ENCODE results near the gene GOT1. TPM values are rescaled to one million over a fixed set of nuclear protein-coding genes. Genes with fewer than 3 reads are reported as not detected.

The GOT1 gene
- total RNA-seq, 1 donor from 2014 or later, result 17.4 TPM

GRCh38 chr10:99389729-99390480 is 40.5 kb downstream of the GOT1 start:
- no peak for DNase-seq (ENCODE audit: extremely low spot score in 2 of 2)
- Histone ChIP-seq H3K9me3 (no peaks in the 10 kb centered on the region), H3K36me3 (no peaks in the 10 kb centered on the region), H3K4me1 (no peaks in the 10 kb centered on the region), H3K27me3 (no peaks in the 10 kb centered on the region), H3K27ac (no peak overlapping the region), H3K4me3 (no peak overlapping the region)
- TF ChIP-seq POLR2A (IDR thresholded peaks at IDR 0.05) (no peak), CTCF (IDR thresholded peaks at IDR 0.05) (no peak), POLR2AphosphoS5 (IDR thresholded peaks at IDR 0.05; ENCODE audit: insufficient read depth in 1 of 2, low read depth in 1 of 2) (no peak)
- intact Hi-C loops (cut with DNase I), result loop anchor here (5.0 kb wide), 1 partner anchor 222 kb away; no protein-coding TSS in a partner anchor

- TF ChIP-seq POLR2A (IDR thresholded peaks at IDR 0.05) (no peak), CTCF (IDR thresholded peaks at IDR 0.05) (no peak), POLR2AphosphoS5 (IDR thresholded peaks at IDR 0.05; ENCODE audit: insufficient read depth in 1 of 2, low read depth in 1 of 2) (no peak)
- no peak for DNase-seq (ENCODE audit: extremely low spot score in 2 of 2)
- Histone ChIP-seq H3K4me1 (no peaks in the 10 kb centered on the region), H3K27me3 (no peaks in the 10 kb centered on the region), H3K36me3 (no peaks in the 10 kb centered on the region), H3K27ac (no peak overlapping the region), H3K4me3 (no peak overlapping the region), H3K9me3 (no peaks in the 10 kb centered on the region)
- intact Hi-C loops (cut with DNase I), result no loop called here
These were observed 42.9 kb downstream of the GOT1 start for GRCh38 chr10:99387541-99387940.

- Histone ChIP-seq H3K27ac (no peak overlapping the region), H3K4me3 (no peak overlapping the region), H3K9me3 (no peaks in the 10 kb centered on the region), H3K27me3 (no peaks in the 10 kb centered on the region), H3K36me3 (no peaks in the 10 kb centered on the region), H3K4me1 (no peaks in the 10 kb centered on the region)
- intact Hi-C loops (cut with DNase I), result no loop called here
- TF ChIP-seq POLR2AphosphoS5 (IDR thresholded peaks at IDR 0.05; ENCODE audit: insufficient read depth in 1 of 2, low read depth in 1 of 2) (no peak), CTCF (IDR thresholded peaks at IDR 0.05) (no peak), POLR2A (IDR thresholded peaks at IDR 0.05) (no peak)
- no peak for DNase-seq (ENCODE audit: extremely low spot score in 2 of 2)
These were observed 43.4 kb downstream of the GOT1 start for GRCh38 chr10:99387071-99387470.

GRCh38 chr10:99382176-99382575 is 48.2 kb downstream of the GOT1 start:
- DNase-seq (ENCODE audit: extremely low spot score in 2 of 2), result no peak
- H3K4me3 ChIP-seq, result no peak overlapping the region
- H3K9me3 ChIP-seq, result no peaks in the 10 kb centered on the region
- no peaks in the 10 kb centered on the region for H3K36me3 ChIP-seq
- no peak overlapping the region for H3K27ac ChIP-seq
- TF ChIP-seq CTCF (IDR thresholded peaks at IDR 0.05) (no peak), POLR2A (IDR thresholded peaks at IDR 0.05) (no peak), POLR2AphosphoS5 (IDR thresholded peaks at IDR 0.05; ENCODE audit: insufficient read depth in 1 of 2, low read depth in 1 of 2) (no peak)
- H3K4me1 ChIP-seq, result no peaks in the 10 kb centered on the region
- intact Hi-C loops (cut with DNase I), result no loop called here
- H3K27me3 ChIP-seq, result no peaks in the 10 kb centered on the region

GRCh38 chr10:99375426-99375825 is 55.0 kb downstream of the GOT1 start:
- intact Hi-C loops (cut with DNase I), result no loop called here

More at GRCh38 chr10:99375426-99375825, 55.0 kb downstream of the GOT1 start:
- no peak overlapping the region for H3K27ac ChIP-seq
- no peak for DNase-seq (ENCODE audit: extremely low spot score in 2 of 2)
- no peaks in the 10 kb centered on the region for H3K36me3 ChIP-seq
- H3K27me3 ChIP-seq, result no peaks in the 10 kb centered on the region
- H3K4me1 ChIP-seq, result no peaks in the 10 kb centered on the region
- no peak overlapping the region for H3K4me3 ChIP-seq
- no peaks in the 10 kb centered on the region for H3K9me3 ChIP-seq
- no peak for TF ChIP-seq POLR2AphosphoS5 (IDR thresholded peaks at IDR 0.05; ENCODE audit: insufficient read depth in 1 of 2, low read depth in 1 of 2)
- TF ChIP-seq CTCF (IDR thresholded peaks at IDR 0.05), result no peak
- no peak for TF ChIP-seq POLR2A (IDR thresholded peaks at IDR 0.05)

Measured in vagina (tissue), 2 donors.